ENCODE data around the gene GNL3.

Gene GNL3

GRCh38 chr3:52688266-52688665 is 2.4 kb downstream of the GNL3 start:
- TF ChIP-seq CTCF (conservative IDR thresholded peaks at IDR 0.05; ENCODE audit: low read length) = no peak
- DNase-seq (ENCODE audit: low read depth) = no peak
- H3K4me3 ChIP-seq (ENCODE audit: low read length) = no peak overlapping the region

GRCh38 chr3:52689151-52689550 is 3.3 kb downstream of the GNL3 start:
- no peak for TF ChIP-seq CTCF (conservative IDR thresholded peaks at IDR 0.05; ENCODE audit: low read length)
- DNase-seq (ENCODE audit: low read depth) = no peak
- no peak overlapping the region for H3K4me3 ChIP-seq (ENCODE audit: low read length)

- DNase-seq (ENCODE audit: low read depth) = no peak
- H3K4me3 ChIP-seq (ENCODE audit: low read length) = no peak overlapping the region
- TF ChIP-seq CTCF (conservative IDR thresholded peaks at IDR 0.05; ENCODE audit: low read length) = no peak
Measured at GRCh38 chr3:52690560-52690959, 4.7 kb downstream of the GNL3 start.

DNA sequence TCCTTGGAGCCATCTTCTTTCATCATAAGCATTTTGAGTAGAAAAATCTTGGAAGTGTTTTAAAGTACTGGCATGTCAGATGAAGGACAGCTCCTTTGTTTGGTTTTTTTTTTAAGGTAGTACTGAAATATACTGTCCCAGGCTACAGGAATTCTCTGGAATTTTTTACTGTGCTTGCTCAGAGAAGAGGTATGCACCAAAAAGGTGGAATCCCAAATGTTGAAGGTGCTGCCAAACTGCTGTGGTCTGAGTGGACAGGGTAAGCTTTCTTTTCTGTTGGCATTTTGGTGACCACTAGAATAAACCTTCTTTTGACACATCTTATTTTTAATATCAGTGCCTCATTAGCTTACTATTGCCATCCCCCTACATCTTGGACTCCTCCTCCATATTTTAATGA is 7.2 kb downstream of the GNL3 start:
- peak; percentile 46 for DNase-seq (ENCODE audit: low read depth)
- TF ChIP-seq CTCF (conservative IDR thresholded peaks at IDR 0.05; ENCODE audit: low read length) = no peak
- H3K4me3 ChIP-seq (ENCODE audit: low read length) = no peak overlapping the region

DNA sequence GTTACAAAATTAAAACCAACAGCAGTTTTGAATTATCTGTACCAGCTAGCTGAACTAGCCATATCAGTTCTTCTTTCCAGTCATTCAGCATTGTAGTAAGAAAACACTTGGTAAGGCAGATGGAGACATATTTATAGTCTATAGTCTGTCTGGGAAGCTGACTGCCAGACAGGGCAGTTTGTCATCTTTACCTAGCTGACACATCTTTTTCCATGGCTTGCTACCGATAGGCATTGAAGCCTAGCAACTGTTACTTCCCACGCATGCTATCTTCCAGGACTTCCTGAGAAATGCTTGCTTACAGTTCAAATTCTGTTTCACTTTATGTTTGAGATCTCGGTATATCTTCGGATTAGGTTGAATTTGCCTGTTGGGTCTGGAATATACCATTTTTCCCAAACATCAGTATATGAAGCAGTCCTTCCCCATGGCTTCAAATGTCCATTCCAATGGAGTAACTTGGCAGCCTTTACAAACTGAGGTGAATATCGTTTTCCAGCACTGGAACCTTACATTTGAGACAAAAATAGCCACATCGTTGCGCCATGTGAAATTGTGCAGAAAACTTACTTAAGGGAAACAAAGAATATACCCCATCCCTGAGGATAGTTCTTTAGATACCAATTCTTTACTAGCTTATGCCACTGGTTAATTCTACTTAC is 8.8 kb downstream of the GNL3 start:
- no peak overlapping the region for H3K4me3 ChIP-seq (ENCODE audit: low read length)
- no peak for TF ChIP-seq CTCF (conservative IDR thresholded peaks at IDR 0.05; ENCODE audit: low read length)
- DNase-seq (ENCODE audit: low read depth) = no peak

DNA sequence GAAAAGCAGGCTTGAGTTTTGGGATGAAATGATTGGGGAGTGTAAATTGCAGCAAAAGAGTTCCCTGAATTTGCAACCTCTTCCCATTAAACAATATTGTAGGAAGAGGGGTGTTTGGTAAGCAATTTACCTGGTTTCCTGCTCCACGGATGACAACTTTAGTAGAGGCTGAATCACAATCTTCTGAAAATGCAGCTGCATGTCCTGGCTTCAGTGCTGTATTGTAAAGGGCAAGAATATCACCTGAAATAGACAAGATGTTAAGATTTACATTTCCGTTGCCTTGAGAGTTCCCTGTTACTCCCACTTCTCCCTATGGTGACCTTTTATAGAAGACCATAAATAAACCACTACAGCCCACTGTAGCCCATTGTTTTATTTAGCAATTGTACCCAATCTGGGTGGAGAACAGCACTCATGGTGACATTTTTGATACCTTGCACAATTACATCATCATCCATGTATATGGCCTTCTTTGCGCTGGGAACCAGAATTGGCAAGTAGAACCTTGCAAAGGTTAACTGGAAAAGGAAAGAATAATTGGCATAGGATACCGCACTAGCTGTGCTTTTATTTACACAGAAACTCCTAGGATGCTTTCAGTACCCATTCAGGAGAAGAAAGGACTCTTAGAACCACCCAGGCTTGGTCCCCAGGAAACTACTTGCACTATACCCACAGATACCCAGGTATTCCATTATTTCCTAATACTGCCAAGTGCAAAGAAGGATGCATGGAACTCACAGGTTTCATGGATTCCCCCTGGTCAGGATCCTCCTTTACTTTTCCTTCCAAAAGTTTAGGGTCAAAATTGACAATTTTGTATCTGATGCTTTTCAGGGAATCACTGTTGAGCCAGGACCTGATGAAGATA is 10.2 kb downstream of the GNL3 start:
- H3K4me3 ChIP-seq (ENCODE audit: low read length) = no peak overlapping the region
- no peak for DNase-seq (ENCODE audit: low read depth)
- TF ChIP-seq CTCF (conservative IDR thresholded peaks at IDR 0.05; ENCODE audit: low read length) = no peak

All from AG10803 (cell line).